HFFc6 (cell line): ENCODE data around the gene ZBTB8OS. TPM values are rescaled to one million over a fixed set of nuclear protein-coding genes. Genes with fewer than 3 reads are reported as not detected.
"Not testable (repeated sequence)": the region's sequence is repeated elsewhere in the genome, so short reads cannot be mapped to it uniquely, and the experiment has no call there.

Experiments used
- DNase-seq: peaks from one replicate; pipeline ENCODE4 v3.0.0-alpha.2; 2018
- H3K27ac Mint-ChIP-seq: 2 replicates; pipeline ENCODE4 v1.8.0; 2020; ENCODE audit warnings: mild to moderate bottlenecking, mixed read lengths
- H3K27me3 Mint-ChIP-seq: 2 replicates; pipeline ENCODE4 v1.8.0; 2021; ENCODE audit warnings: mild to moderate bottlenecking, moderate library complexity, mixed read lengths; ENCODE audit not compliant: insufficient read depth
- H3K36me3 Mint-ChIP-seq: 2 replicates; pipeline ENCODE4 v1.8.0; 2021; ENCODE audit warnings: low read depth, mixed read lengths
- H3K4me1 Mint-ChIP-seq: 2 replicates; pipeline ENCODE4 v1.8.0; 2020; ENCODE audit warnings: low read depth, mixed read lengths
- H3K4me3 Mint-ChIP-seq: 2 replicates; pipeline ENCODE4 v1.8.0; 2020; ENCODE audit warnings: mild to moderate bottlenecking, moderate library complexity, mixed read lengths
- H3K9me3 Mint-ChIP-seq: 2 replicates; pipeline ENCODE4 v1.8.0; 2020; ENCODE audit warnings: mild to moderate bottlenecking, mixed read lengths
- total RNA-seq, 6 experiments: library from RNA; stranded (reverse); fragmentation: NEBNext Ultra II Directional; extraction: Animal tissue kit (Norgen Biotek cat#: 25700); gene quantifications; 2 replicates in 1 of 6; 3 replicates in 5 of 6; pipeline ENCODE4 v1.2.3, GENCODE V29; 2021
- TF ChIP-seq, protein P1 (sequence below): fragments of 200-600 bp; sonication (generic); IDR thresholded peaks from 2 replicates; pipeline ENCODE4 v1.5.0; 2021; ENCODE audit warnings: antibody characterized with exemption, mild to moderate bottlenecking

ZBTB8OS gene
- total RNA-seq, 6 experiments from 2014 or later = 44.9 to 52.7 (median 47.4) TPM

DNA sequence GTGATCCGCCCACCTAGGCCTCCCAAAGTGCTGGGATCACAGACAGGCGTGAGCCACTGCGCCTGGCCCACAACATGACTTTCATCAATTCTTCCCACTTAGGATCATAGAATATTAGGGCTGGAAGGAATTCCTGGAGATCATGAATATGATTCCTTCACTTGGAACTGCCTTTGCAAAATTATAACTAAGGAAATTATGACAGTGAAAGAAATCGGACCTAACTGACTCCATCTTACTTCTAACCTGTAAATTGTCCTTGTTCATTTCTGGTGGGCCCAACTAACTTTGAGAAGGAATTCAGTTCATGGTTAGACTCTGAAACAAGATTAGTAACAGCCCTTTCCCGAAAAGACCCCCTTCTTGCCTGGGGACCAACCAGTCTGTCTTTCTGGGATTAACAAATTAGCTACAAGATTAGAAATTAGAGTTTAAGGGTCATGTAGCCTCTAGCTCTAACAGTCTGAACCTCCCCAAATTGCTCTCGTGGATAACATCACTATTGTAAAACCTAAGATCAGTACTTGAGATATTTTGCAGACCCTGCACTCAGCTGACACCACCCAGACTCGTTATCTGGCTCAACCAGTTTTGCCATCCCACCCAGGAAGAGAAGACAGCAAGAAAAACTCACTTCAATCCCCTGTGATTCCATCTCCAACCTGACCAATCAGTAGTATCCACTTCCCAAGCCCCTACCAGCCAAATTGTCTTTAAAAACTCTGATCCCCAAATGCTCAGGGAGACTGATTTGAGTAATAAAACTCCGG lies 14.7 kb downstream of the ZBTB8OS start:
- H3K27ac Mint-ChIP-seq = no peak overlapping the region
- no peaks in the 10 kb centered on the region for H3K9me3 Mint-ChIP-seq
- no peak for DNase-seq
- TF ChIP-seq, protein P1, sequence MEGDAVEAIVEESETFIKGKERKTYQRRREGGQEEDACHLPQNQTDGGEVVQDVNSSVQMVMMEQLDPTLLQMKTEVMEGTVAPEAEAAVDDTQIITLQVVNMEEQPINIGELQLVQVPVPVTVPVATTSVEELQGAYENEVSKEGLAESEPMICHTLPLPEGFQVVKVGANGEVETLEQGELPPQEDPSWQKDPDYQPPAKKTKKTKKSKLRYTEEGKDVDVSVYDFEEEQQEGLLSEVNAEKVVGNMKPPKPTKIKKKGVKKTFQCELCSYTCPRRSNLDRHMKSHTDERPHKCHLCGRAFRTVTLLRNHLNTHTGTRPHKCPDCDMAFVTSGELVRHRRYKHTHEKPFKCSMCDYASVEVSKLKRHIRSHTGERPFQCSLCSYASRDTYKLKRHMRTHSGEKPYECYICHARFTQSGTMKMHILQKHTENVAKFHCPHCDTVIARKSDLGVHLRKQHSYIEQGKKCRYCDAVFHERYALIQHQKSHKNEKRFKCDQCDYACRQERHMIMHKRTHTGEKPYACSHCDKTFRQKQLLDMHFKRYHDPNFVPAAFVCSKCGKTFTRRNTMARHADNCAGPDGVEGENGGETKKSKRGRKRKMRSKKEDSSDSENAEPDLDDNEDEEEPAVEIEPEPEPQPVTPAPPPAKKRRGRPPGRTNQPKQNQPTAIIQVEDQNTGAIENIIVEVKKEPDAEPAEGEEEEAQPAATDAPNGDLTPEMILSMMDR = no peak
- no peaks in the 10 kb centered on the region for H3K27me3 Mint-ChIP-seq
- peaks cover 6% of the 10 kb centered on the region; the same call in 1 of the 2 replicates for H3K4me1 Mint-ChIP-seq
- H3K36me3 Mint-ChIP-seq = peaks cover 7% of the 10 kb centered on the region; the same call in 1 of the 2 replicates
- no peak overlapping the region for H3K4me3 Mint-ChIP-seq

DNA sequence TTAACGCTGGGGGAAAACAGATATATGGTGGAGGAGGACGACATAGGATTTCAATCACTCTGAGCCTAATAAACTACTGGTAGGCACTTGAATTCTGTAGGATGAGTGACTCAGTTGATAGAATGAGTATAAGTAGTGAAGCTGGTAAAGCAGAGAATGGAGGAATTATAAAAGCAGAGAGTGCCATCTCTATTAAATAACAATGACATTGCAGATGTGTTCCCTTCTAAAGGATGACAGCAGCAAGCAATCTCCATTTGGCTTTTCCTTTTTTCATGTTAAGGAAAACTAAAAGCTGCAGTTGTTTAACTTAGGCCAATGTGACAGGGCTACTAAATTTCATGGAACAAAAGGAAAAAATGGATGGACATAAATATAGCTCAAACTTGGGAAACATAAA lies 17.5 kb downstream of the ZBTB8OS start:
- Mint-ChIP-seq H3K36me3 (peaks cover 7% of the 10 kb centered on the region; the same call in 1 of the 2 replicates), H3K27me3 (peaks cover 2% of the 10 kb centered on the region; the same call in 1 of the 2 replicates), H3K4me3 (no peak overlapping the region), H3K4me1 (no peaks in the 10 kb centered on the region; the same call in 1 of the 2 replicates), H3K27ac (no peak overlapping the region), H3K9me3 (no peaks in the 10 kb centered on the region)
- DNase-seq = no peak
- TF ChIP-seq, protein P1 = no peak

DNA sequence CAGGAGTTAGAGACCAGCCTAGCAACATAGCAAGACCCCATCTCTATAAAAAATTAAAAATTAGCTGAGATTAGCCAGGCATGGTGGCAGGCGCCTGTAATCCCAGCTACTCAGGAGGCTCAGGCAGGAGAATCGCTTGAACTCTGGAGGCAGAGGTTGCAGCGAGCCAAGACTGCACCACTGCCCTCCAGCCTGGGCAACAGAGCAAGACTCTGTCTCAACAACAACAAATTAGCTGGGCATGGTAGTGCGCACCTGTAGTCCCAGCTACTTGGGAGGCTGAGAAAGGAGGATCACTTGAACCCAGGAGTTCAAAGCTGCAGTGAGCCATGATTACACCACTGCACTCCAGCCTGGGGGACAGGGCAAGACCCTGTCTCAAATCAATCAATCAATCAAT lies 20.2 kb downstream of the ZBTB8OS start:
- H3K27me3 Mint-ChIP-seq, H3K27ac Mint-ChIP-seq, H3K9me3 Mint-ChIP-seq, H3K4me3 Mint-ChIP-seq, DNase-seq, H3K4me1 Mint-ChIP-seq: not testable (repeated sequence)
- H3K36me3 Mint-ChIP-seq = peaks cover 11% of the 10 kb centered on the region; the same call in 1 of the 2 replicates

DNA sequence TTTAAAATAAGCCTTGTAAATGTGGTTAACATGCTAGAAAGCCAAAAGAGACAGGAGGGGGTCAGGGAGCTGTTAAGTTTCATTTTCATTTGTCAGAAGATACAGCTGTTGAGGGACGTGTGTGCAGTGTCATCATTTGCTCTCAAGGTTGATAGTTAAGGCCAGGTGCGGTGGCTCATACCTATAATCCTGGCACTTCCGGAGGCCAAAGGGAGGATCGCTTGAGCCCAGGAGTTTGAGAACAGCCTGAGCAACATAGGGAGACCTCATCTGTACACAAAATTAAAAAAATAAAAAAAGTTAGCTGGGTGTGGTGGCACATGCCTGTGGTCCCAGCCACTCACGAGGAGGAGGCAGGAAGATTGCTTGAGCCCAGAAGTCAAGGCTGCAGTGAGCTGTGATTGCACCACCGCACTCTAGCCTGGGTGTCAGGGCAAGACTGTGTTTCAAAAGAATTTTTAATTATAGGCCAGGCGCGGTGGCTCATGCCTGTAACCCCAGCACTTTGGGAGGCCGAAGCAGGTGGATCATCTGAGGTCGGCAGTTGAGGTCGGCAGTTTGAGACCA lies 22.7 kb downstream of the ZBTB8OS start:
- Mint-ChIP-seq H3K36me3 (peaks cover 11% of the 10 kb centered on the region; the same call in 1 of the 2 replicates), H3K9me3 (no peaks in the 10 kb centered on the region), H3K27ac (no peak overlapping the region), H3K4me1 (no peaks in the 10 kb centered on the region), H3K4me3 (no peak overlapping the region), H3K27me3 (peaks cover 2% of the 10 kb centered on the region; the same call in 1 of the 2 replicates)
- TF ChIP-seq, protein P1 = no peak
- DNase-seq = no peak

DNA sequence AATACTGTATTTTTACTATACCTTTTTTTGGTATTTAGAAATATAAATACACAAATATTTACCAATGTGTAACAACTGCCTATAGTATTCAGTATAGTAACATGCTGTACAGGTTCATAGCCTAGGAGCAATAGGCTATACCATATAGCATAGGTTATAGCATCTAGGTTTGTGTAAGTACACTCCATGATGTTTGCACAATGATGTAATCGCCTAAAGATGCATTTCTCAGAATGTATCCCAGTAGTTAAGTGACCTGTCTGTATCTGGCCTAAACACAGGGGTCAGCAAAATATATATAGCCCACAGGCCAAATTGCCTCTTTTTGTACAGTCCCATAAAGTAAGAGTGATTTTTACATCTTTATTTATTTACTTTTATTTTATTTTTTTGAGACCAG lies 24.2 kb downstream of the ZBTB8OS start:
- peaks cover 2% of the 10 kb centered on the region; the same call in 1 of the 2 replicates for H3K27me3 Mint-ChIP-seq
- H3K4me1 Mint-ChIP-seq = no peaks in the 10 kb centered on the region
- TF ChIP-seq, protein P1 = no peak
- peaks cover 11% of the 10 kb centered on the region; the same call in 1 of the 2 replicates for H3K36me3 Mint-ChIP-seq
- no peak overlapping the region for H3K4me3 Mint-ChIP-seq
- no peak for DNase-seq
- no peak overlapping the region for H3K27ac Mint-ChIP-seq
- H3K9me3 Mint-ChIP-seq = no peaks in the 10 kb centered on the region

DNA sequence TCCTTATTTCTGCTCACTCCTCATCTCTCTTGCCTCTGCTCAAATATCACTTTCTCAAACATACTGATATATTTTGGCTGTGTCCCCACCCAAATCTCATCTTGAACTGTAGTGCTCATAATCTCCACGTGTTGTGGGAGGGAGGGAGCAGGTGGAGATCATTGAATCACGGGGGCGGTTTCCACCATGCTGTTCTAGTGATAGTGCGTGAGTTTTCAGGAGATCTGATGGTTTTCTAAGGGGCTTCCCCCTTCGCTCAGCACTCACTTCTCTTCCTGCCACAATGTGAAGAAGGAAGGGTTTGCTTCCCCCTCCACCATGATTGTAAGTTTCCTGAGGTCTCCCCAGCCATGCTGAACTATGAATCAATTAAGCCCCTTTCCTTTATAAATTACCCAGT lies 26.6 kb downstream of the ZBTB8OS start:
- Mint-ChIP-seq H3K4me1 (no peaks in the 10 kb centered on the region), H3K27ac (no peak overlapping the region), H3K4me3 (no peak overlapping the region), H3K36me3 (peaks cover 11% of the 10 kb centered on the region), H3K27me3 (no peaks in the 10 kb centered on the region; the same call in 1 of the 2 replicates), H3K9me3 (no peaks in the 10 kb centered on the region)
- TF ChIP-seq, protein P1 = no peak
- no peak for DNase-seq
